ENCODE results near the gene TOR4A. TPM values are rescaled to one million over a fixed set of nuclear protein-coding genes. Genes with fewer than 3 reads are reported as not detected.

TOR4A gene
- total RNA-seq, 1 donor from 2014 or later = 1.5 TPM

- H3K4me3 Mint-ChIP-seq (ENCODE audit: unreplicated experiment) = no peak overlapping the region
- H3K27me3 Mint-ChIP-seq (ENCODE audit: unreplicated experiment) = peaks cover 8% of the 10 kb centered on the region
- peaks cover 14% of the 10 kb centered on the region for H3K4me1 Mint-ChIP-seq (ENCODE audit: low read depth, unreplicated experiment)
- DNase-seq = no peak
- H3K36me3 Mint-ChIP-seq (ENCODE audit: unreplicated experiment) = peaks cover 7% of the 10 kb centered on the region
- no peak overlapping the region for H3K27ac Mint-ChIP-seq (ENCODE audit: unreplicated experiment)
- peaks cover 14% of the 10 kb centered on the region for H3K9me3 Mint-ChIP-seq (ENCODE audit: unreplicated experiment)
- TF ChIP-seq CTCF (IDR thresholded peaks at IDR 0.05; ENCODE audit: partially characterized antibody, unreplicated experiment) = no peak
These were observed 2.4 kb downstream of the TOR4A start for GRCh38 chr9:137279741-137280473.

DNA sequence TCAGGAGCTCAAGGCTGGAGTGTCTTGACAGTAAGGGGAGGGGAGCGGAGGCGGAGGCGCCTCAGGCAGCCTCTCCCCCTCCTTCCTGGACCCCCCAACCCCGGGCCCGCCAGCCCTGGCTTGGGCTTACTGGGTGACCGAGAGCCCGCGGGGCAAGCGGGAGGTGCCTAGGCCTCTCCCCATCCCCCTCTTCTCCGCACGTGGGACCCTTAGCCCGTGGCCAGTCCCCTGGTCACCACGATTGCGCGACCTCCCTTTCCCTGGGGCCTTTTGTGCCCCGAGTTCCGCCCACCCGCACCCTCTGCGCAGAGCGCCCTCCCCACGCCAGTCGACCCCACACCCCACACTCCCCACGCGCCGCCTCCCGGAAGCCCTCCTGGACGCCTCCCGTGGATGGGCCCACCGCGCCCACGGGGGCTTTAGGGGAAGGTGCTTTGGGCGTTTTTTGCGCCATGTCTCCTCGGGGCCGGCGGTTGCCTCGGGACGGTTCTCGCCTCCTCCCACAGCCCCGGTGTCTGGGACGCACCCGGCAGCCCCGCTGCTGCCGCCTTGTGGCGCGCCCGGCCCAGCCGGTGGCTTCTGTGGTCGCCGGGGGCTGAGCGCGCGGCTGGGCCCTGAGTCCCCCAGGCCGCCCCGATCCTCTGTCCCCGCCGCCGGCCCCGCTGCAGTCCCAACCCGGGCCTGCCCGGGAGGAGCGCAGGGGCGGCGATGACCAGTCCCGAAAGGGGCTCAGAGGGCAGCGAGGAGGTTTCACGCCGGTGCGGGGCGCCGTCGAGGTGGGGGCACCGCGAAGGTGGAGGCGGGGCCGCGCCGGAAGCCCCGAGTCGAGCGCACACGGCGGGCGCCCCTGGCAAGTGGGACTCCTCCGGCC, 3.2 kb downstream of the TOR4A start:
- peak; percentile 77 for DNase-seq
- Mint-ChIP-seq H3K4me1 (ENCODE audit: low read depth, unreplicated experiment) (peaks cover 6% of the 10 kb centered on the region), H3K27ac (ENCODE audit: unreplicated experiment) (no peak overlapping the region), H3K4me3 (ENCODE audit: unreplicated experiment) (no peak overlapping the region), H3K27me3 (ENCODE audit: unreplicated experiment) (peaks cover 6% of the 10 kb centered on the region), H3K9me3 (ENCODE audit: unreplicated experiment) (peaks cover 11% of the 10 kb centered on the region), H3K36me3 (ENCODE audit: unreplicated experiment) (peaks cover 7% of the 10 kb centered on the region)
- TF ChIP-seq CTCF (IDR thresholded peaks at IDR 0.05; ENCODE audit: partially characterized antibody, unreplicated experiment) = peak; percentile 40

- peaks cover 4% of the 10 kb centered on the region for H3K4me1 Mint-ChIP-seq (ENCODE audit: low read depth, unreplicated experiment)
- H3K9me3 Mint-ChIP-seq (ENCODE audit: unreplicated experiment) = peaks cover 10% of the 10 kb centered on the region
- no peak overlapping the region for H3K4me3 Mint-ChIP-seq (ENCODE audit: unreplicated experiment)
- peaks cover 6% of the 10 kb centered on the region for H3K27me3 Mint-ChIP-seq (ENCODE audit: unreplicated experiment)
- H3K27ac Mint-ChIP-seq (ENCODE audit: unreplicated experiment) = no peak overlapping the region
- peaks cover 7% of the 10 kb centered on the region for H3K36me3 Mint-ChIP-seq (ENCODE audit: unreplicated experiment)
- peak; percentile 57 for DNase-seq
- no peak for TF ChIP-seq CTCF (IDR thresholded peaks at IDR 0.05; ENCODE audit: partially characterized antibody, unreplicated experiment)
These were observed 4.0 kb downstream of the TOR4A start for GRCh38 chr9:137281345-137282116.

GRCh38 chr9:137286975-137287383, 9.5 kb downstream of the TOR4A start:
- TF ChIP-seq CTCF (IDR thresholded peaks at IDR 0.05; ENCODE audit: partially characterized antibody, unreplicated experiment) = no peak
- Mint-ChIP-seq H3K4me1 (ENCODE audit: low read depth, unreplicated experiment) (peaks cover 4% of the 10 kb centered on the region), H3K36me3 (ENCODE audit: unreplicated experiment) (peaks cover 12% of the 10 kb centered on the region), H3K4me3 (ENCODE audit: unreplicated experiment) (no peak overlapping the region), H3K9me3 (ENCODE audit: unreplicated experiment) (peaks cover 16% of the 10 kb centered on the region), H3K27ac (ENCODE audit: unreplicated experiment) (peak overlapping the region; percentile 26), H3K27me3 (ENCODE audit: unreplicated experiment) (peaks cover 7% of the 10 kb centered on the region)
- no peak for DNase-seq

All from glutamatergic neuron (in vitro differentiated cells).